Measurements from ENCODE around the gene FNBP1.

The FNBP1 gene

GRCh38 chr9:130042885-130043653, at the start of gene FNBP1:
FNBP1 (minus strand) TSS chr9:130043189; CDS start chr9:130042975, 214 bp downstream.
- DNase-seq: peak in 1 of 2 experiments; percentile 34

DNA sequence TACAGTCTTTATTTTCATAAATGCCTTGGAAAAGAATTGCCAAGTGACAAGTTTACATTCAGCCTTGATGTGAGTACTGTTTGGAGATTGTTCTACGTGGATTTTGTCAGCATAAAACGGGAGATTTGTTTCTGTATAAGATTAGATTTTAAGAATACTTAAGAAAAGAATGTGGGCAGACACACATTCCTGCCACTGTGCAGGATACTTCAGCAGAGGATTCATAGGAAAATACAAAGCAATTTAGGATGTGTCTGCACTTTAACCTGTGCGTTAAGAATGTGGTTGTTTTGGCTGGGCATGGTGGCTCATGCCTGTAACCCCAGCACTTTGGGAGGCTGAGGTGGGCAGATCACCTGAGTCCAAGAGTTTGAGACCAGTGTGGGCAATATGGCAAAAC, 47.9 kb upstream of the FNBP1 start:
- DNase-seq: no peak

GRCh38 chr9:130089141-130089540, 46.2 kb upstream of the FNBP1 start:
- DNase-seq: no peak

GRCh38 chr9:130088051-130088450, 45.1 kb upstream of the FNBP1 start:
- peak; percentile 39 to 77 for DNase-seq

DNA sequence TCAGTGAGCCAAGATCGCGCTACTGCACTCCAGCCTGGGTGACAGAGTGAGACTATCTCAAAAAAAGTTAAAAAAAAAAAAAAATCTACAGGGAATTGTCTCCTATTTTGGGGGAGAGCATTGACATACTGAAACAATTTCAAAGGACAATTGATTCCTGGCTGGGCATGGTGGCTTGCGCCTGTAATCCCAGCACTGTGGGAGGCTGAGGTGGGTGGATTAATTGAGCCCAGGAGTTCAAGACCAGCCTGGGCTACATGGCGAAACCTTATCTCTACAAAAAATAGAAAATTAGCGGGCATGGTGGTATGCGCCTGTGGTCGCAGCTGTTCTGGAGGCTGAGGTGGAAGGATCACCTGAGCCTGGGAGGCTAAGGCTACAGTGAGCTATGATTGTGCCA, 41.3 kb upstream of the FNBP1 start:
- no peak for DNase-seq

- no peak for DNase-seq
Measured at GRCh38 chr9:130078547-130078946, 35.6 kb upstream of the FNBP1 start.

- no peak for DNase-seq
Measured at GRCh38 chr9:130073373-130073772, 30.4 kb upstream of the FNBP1 start.

DNA sequence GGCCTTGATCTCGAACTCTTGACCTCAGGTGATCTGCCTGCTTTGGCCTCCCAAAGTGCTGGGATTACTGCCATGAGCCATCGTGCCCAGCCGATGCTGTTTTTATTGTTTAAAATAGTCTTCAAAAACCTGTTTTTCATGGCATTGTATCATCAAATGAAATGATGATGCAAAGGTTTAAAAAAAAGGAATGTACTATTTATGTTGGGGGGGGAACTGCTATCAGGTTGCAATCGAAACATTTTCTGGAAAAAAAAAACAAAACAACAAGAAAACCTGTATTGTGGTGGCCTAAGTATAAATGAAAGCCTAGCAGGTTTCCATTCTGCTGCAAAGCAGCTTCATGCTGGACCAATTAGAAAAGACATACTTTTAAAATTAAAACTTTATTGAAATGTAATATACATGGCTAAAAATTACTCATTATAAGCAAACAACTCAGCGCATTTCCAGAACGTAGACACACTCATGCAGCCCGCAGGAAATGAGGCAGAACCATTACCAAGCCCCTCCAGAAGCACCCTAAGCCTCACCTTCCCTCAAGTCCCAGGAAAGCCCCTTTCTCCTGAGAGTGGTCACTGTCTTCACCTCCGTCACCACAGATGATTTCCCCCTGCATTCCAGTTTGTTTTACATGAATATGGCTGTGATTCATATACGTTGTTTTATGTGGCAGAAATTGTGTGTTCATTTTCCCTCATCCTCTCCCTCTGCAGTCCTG, 29.7 kb upstream of the FNBP1 start:
- DNase-seq: no peak

GRCh38 chr9:130069048-130069447, 26.1 kb upstream of the FNBP1 start:
- no peak for DNase-seq

DNA sequence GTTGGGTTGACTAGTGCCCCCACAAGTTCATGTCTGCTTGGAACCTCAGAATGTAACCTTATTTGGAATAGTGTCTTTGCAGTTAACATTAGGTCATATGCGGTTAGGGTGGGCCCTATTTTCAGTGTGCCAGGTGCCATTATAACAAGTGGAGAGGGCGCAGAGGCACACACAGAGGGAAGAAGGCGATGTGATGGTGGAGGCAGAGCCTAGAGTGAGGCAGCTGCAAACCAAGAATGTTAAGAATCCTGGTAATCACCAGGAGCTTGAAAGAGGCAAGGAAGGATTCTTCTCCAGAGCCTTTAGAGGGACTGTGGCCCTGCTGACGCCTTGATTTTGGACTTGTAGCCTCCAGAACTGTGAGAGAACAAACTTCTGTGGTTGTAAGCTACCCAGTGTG, 21.6 kb upstream of the FNBP1 start:
- no peak for DNase-seq

DNA sequence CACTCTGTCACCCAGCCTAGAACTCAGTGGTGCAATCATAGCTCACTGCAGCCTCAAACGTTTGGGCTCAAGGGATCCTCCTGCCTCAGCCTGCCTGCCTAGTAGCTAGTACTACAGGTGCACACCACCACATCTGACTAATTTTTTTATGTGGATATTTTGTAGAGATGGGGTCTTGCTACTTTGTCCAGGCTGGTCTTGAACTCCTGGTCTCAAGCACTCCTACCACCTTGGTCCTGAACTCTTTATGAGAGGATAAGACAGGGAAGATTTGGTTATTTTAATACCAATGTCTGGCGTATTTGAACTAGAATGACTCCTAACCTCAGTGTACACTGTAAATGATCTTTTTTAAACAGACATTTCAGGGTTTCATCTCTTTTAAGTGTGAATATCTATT, 19.8 kb upstream of the FNBP1 start:
- DNase-seq: no peak

GRCh38 chr9:130060296-130060695, 17.3 kb upstream of the FNBP1 start:
- no peak for DNase-seq

DNA sequence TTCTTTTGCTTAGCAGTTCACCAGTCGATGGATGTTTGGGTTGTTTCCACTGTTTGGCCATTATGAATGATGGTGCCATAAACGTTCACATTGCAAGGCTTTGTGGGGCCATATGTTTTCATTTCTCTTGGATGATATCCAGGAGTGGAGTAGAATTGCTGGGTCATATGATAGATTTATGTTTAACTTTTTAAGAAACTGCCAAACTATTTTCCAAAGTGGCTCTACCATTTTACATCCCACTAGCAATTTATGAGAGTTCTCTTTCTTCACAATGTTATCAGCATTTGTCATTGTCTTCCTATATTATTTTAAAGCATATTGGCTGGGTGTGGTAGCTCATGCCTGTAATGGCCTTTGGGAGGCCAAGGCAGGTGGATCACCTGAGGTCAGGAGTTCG, 15.9 kb upstream of the FNBP1 start:
- DNase-seq: no peak

GRCh38 chr9:130058154-130058553, 15.2 kb upstream of the FNBP1 start:
- no peak for DNase-seq

DNA sequence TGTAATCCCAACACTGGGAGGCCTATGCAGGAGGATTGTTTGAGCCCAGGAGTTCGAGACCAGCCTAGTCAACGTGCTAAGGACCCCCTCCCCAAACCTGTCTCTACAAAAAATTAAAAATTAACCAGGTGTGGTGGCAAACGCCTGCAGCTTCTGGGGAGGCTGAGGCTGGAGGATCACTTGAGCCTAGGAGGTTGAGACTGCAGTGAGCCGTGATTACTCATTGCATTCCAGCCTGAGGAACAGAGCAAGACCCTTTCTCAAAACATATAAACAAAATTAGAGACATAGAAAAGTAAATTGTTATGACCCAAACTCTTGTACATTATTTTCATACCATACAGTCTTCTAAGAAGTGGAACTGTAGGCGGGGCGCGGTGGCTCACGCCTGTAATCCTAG, 11.8 kb upstream of the FNBP1 start:
- no peak for DNase-seq

GRCh38 chr9:130054325-130054786, 11.4 kb upstream of the FNBP1 start:
- DNase-seq: no peak

DNA sequence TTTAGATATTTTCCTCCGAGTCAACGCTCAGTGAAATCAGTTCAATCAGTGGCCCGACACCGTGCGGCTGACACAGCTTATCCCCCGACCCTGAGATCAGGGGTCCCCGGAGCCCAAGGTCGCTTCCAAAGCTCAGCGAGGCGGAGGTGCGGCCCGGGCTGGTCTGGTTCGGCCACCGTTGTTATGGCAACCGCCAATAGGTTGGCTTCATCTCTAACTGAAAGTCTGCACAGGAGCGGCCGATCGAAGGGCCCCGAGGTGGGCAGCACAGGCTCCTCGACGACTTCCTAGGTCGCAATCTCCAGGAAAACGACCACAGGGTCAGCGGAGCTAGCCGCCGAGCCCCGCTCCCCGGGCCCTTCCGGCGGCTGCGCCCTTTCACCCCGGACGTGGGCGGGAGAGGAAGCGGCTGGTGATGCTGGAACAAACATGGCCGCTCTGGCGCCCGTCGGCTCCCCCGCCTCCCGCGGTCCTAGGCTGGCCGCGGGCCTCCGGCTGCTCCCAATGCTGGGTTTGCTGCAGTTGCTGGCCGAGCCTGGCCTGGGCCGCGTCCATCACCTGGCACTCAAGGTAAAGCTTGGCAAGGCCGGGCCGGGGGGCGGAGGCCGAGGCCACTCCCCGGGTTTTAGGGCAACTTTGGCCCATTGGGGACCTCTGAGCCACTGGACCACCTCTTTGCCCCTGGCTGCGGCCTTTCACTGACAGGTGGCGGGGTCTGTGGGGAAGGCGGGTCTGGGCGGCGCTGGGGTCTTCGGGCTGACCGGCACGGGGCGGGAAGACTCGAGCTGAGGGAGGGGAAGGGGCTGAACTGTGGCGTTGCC, 10.7 kb upstream of the FNBP1 start, which contains the start of gene GPR107:
Gene GPR107, plus strand, starts transcription at position 403 of the 821 bp plus-strand sequence. Its CDS starts 27 bp downstream, at position 430.
- DNase-seq: peak in 1 of 2 experiments; percentile 7

- no peak for DNase-seq
Measured at GRCh38 chr9:130053109-130053503, 10.1 kb upstream of the FNBP1 start.

DNA sequence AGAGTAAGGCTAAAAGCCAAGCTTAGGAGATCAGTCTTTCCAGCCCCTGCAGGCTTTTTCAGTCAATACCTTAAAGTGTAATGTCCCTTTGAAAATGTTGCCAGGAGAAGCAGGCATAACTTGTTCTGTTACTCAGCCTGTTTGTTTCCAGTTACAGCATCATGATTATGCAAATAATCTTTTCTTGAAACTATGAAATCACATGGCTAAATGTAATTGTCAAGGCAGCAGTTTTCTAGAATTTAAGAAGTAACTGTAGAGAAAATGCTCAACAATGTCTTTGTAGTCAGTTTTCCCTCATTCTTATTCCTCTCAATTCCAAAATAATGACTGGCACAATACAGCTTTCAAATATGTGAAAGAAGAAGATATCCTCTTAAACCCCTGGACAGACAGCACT, 8.9 kb upstream of the FNBP1 start:
- no peak for DNase-seq

DNA sequence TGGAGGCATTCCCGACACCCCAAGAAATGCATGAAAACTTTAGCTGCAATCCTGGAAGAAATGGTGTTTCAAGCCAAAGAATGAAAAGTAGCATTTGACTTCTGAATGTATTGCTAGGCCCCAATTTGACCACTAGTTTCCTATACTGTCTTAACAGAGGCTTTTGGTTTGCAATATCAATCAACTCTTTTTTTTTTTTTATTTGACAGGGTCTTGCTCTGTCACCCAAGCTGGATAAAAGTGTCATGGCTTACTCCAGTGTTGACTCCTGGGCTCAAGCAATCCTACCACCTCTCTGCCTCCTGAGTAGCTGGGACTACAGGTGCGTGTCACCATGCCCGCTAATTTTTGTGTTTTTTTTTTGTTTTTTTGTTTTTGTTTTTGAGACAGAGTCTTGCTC, 7.5 kb upstream of the FNBP1 start:
- no peak for DNase-seq

GRCh38 chr9:130049431-130050210, 6.6 kb upstream of the FNBP1 start:
- no peak for DNase-seq

- DNase-seq: no peak
Measured at GRCh38 chr9:130045725-130046450, 2.9 kb upstream of the FNBP1 start.

Data from cerebellar nuclear complex (tissue), 1 donor.